NB4 (cell line): ENCODE data around the gene TMEM202.

Experiments
- MYC ChIP-seq: IDR thresholded peaks from 2 replicates; pipeline ENCODE4 v1.6.1; 2011; ENCODE audit warnings: low read depth, low read length
- POLR2A ChIP-seq: IDR thresholded peaks from 2 replicates; pipeline ENCODE4 v1.6.1; 2011; ENCODE audit warnings: mild to moderate bottlenecking; ENCODE audit not compliant: insufficient read length; ENCODE audit errors: extremely low read depth
- TF ChIP-seq, protein P1 (sequence below): IDR thresholded peaks from one replicate; pipeline ENCODE4 v1.5.1; 2012; ENCODE audit warnings: low read depth, low read length
- TF ChIP-seq, protein P2 (sequence below): IDR thresholded peaks from 2 replicates; pipeline ENCODE4 v1.6.1; 2011; ENCODE audit warnings: low read depth, low read length

DNA sequence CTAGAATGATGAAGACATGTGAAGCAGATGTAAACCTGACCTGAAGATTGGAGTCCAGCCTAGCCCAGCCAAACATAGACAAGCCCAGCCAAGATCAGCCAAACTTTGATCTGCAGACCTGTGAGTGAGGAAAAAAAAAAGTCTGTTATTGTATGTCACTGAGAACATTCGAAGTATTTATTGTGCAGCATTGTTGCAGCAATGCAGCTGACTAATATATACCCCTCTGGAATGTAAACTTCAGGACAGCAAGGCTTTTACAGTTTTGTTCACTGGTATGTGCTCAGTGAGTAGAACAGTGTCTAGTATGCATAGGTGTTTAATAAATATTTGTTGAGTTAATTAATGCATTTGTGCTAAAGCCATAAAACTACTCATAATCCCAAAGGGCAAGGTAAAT is 23.4 kb downstream of the TMEM202 start:
- TF ChIP-seq, protein P1, sequence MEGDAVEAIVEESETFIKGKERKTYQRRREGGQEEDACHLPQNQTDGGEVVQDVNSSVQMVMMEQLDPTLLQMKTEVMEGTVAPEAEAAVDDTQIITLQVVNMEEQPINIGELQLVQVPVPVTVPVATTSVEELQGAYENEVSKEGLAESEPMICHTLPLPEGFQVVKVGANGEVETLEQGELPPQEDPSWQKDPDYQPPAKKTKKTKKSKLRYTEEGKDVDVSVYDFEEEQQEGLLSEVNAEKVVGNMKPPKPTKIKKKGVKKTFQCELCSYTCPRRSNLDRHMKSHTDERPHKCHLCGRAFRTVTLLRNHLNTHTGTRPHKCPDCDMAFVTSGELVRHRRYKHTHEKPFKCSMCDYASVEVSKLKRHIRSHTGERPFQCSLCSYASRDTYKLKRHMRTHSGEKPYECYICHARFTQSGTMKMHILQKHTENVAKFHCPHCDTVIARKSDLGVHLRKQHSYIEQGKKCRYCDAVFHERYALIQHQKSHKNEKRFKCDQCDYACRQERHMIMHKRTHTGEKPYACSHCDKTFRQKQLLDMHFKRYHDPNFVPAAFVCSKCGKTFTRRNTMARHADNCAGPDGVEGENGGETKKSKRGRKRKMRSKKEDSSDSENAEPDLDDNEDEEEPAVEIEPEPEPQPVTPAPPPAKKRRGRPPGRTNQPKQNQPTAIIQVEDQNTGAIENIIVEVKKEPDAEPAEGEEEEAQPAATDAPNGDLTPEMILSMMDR = no peak
- TF ChIP-seq POLR2A (no peak), MYC (no peak)
- TF ChIP-seq, protein P2, sequence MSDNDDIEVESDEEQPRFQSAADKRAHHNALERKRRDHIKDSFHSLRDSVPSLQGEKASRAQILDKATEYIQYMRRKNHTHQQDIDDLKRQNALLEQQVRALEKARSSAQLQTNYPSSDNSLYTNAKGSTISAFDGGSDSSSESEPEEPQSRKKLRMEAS = no peak
